ENCODE results near the gene SFXN4. TPM values are rescaled to one million over a fixed set of nuclear protein-coding genes. Genes with fewer than 3 reads are reported as not detected.

SFXN4 gene
- total and polyA plus RNA-seq, 2 experiments from 2014 or later: 13.1 to 17.6 TPM

DNA sequence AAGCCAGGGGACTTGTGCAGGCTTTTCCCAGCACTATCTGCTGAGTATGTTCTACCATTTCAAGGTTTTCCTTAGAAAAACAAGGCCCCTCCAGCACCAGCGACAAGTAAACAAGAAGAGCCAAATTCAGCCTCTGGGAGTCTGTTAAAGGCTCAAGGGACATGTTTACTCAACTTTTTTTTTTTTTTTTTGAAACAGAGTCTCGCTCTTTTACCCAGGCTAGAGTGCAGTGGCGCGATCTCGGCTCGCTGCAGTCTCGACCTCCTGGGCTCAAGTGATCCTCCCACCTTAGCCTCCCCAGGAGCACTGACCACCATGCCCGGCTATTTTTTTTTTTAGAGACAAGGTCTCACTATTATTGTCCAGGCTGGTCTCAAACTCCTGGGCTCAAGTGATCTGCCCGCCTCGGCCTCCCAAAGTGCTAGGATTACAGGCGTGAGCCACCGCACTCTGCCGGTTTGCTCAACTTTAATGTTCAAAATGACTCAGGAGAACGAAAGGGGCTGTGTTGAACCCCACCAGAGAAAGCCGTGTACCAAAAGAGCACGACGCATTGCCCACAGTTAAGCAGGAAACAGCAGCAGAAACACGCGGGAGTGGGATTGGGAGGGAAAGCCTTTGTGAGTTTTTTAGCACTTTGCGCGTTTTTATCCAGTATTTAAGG lies 12.3 kb upstream of the SFXN4 start:
- Histone ChIP-seq H3K9me3 (ENCODE audit: low read depth) (no peaks in the 10 kb centered on the region), H3K36me3 (ENCODE audit: low read depth) (peaks cover 11% of the 10 kb centered on the region), H3K4me3 (peak overlapping the region; percentile 85), H2AFZ (peak overlapping the region; percentile 97), H3F3A (ENCODE audit: insufficient read depth) (peaks cover 21% of the 10 kb centered on the region), H3K27me3 (replicated peaks; ENCODE audit: insufficient read depth) (no peaks in the 10 kb centered on the region), H3K27ac (peak overlapping the region; percentile 82), H3K79me2 (ENCODE audit: insufficient read depth) (peaks cover 49% of the 10 kb centered on the region), H3K4me1 (ENCODE audit: insufficient read depth) (peaks cover 23% of the 10 kb centered on the region), H3K4me2 (ENCODE audit: unreplicated experiment) (peak overlapping the region; percentile 88), H3K9ac (peak overlapping the region; percentile 88), H4K20me1 (ENCODE audit: insufficient read depth) (no peaks in the 10 kb centered on the region), H3K9me2 (ENCODE audit: insufficient read depth) (no peaks in the 10 kb centered on the region)
- no peak for TF ChIP-seq EZH2phosphoT487 (IDR thresholded peaks at IDR 0.05; ENCODE audit: insufficient read depth, low read depth)
- TF ChIP-seq EZH2 (IDR thresholded peaks at IDR 0.05; ENCODE audit: insufficient read depth, poor library complexity, severe bottlenecking): no peak
- peak; percentile 69 for DNase-seq
- in situ Hi-C loops (cut with MboI): no loop called here
- WGBS, 2 experiments (ENCODE audit: low coverage in 1 of 2, low lambda C conversion rate in 2 of 2, missing lambda C conversion rate in 2 of 2): 25% methylated on average over 21 of the region's 21 CpGs

DNA sequence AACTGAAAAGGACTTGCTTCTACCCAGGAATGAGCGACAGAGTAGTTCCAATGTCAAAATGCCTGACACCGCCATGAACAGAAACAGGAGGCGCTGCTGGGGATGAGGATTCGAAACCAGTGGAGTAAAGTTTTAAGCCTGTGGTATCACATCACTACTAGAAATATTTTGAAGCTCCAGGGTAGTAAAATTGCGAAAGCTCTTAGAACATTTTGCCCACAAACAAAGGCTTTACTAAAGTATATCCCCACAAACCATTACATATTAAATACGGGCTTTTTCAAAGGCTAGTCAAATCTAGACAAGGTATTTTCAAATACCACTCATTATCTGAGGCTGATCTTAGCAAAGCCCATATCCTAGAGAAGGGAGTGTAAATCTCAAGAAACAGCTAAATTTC lies 10.7 kb upstream of the SFXN4 start:
- no peak overlapping the region for H3K27ac ChIP-seq
- no peak overlapping the region for H3K4me3 ChIP-seq
- no peaks in the 10 kb centered on the region for H3K27me3 ChIP-seq (replicated peaks; ENCODE audit: insufficient read depth)
- no peaks in the 10 kb centered on the region for H3K9me3 ChIP-seq (ENCODE audit: low read depth)
- H2AFZ ChIP-seq: no peak overlapping the region
- H4K20me1 ChIP-seq (ENCODE audit: insufficient read depth): no peaks in the 10 kb centered on the region
- peaks cover 62% of the 10 kb centered on the region for H3K79me2 ChIP-seq (ENCODE audit: insufficient read depth)
- H3K9ac ChIP-seq: peak overlapping the region; percentile 6; the same call in 1 of the 2 replicates
- peaks cover 29% of the 10 kb centered on the region for H3K4me1 ChIP-seq (ENCODE audit: insufficient read depth)
- H3F3A ChIP-seq (ENCODE audit: insufficient read depth): peaks cover 21% of the 10 kb centered on the region
- TF ChIP-seq EZH2phosphoT487 (IDR thresholded peaks at IDR 0.05; ENCODE audit: insufficient read depth, low read depth) (no peak), EZH2 (IDR thresholded peaks at IDR 0.05; ENCODE audit: insufficient read depth, poor library complexity, severe bottlenecking) (no peak)
- H3K4me2 ChIP-seq (ENCODE audit: unreplicated experiment): no peak overlapping the region
- peaks cover 24% of the 10 kb centered on the region for H3K36me3 ChIP-seq (ENCODE audit: low read depth)
- peak; percentile 28 for DNase-seq
- WGBS, 2 experiments (ENCODE audit: low coverage in 1 of 2, low lambda C conversion rate in 2 of 2, missing lambda C conversion rate in 2 of 2): 88% methylated on average over 6 of the region's 6 CpGs
- H3K9me2 ChIP-seq (ENCODE audit: insufficient read depth): no peaks in the 10 kb centered on the region
- in situ Hi-C loops (cut with MboI): no loop called here

DNA sequence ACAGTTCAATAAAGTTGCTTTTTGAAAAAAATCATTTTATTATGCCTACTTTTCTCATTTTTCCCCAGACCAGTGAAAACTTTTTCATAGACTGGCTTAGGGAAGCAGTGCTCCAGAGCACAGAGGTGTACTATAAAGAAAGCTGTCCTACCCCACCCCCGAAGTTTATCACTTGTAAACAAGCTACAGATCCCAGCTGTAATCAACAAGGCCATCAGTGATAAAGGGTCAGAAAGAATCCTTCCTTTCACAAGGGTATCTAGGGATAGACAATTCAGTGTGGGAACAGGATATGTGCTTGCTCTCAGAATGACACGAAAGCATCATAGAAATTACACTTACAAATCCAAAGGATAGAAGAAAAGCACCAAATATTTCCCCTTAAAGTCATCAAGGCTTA lies 8.6 kb upstream of the SFXN4 start:
- peaks cover 35% of the 10 kb centered on the region for H3K36me3 ChIP-seq (ENCODE audit: low read depth)
- no peaks in the 10 kb centered on the region for H4K20me1 ChIP-seq (ENCODE audit: insufficient read depth)
- no peaks in the 10 kb centered on the region for H3K27me3 ChIP-seq (replicated peaks; ENCODE audit: insufficient read depth)
- peaks cover 21% of the 10 kb centered on the region for H3F3A ChIP-seq (ENCODE audit: insufficient read depth)
- no peaks in the 10 kb centered on the region for H3K9me2 ChIP-seq (ENCODE audit: insufficient read depth)
- DNase-seq: no peak
- H3K79me2 ChIP-seq (ENCODE audit: insufficient read depth): peaks cover 63% of the 10 kb centered on the region
- 77 to 91% methylated on average over 2 of the region's 2 CpGs for WGBS, 2 experiments (ENCODE audit: low coverage in 1 of 2, low lambda C conversion rate in 2 of 2, missing lambda C conversion rate in 2 of 2)
- TF ChIP-seq EZH2 (IDR thresholded peaks at IDR 0.05; ENCODE audit: insufficient read depth, poor library complexity, severe bottlenecking) (no peak), EZH2phosphoT487 (IDR thresholded peaks at IDR 0.05; ENCODE audit: insufficient read depth, low read depth) (no peak)
- no peak overlapping the region for H3K4me3 ChIP-seq
- no peak overlapping the region for H3K4me2 ChIP-seq (ENCODE audit: unreplicated experiment)
- no peak overlapping the region for H2AFZ ChIP-seq
- no peaks in the 10 kb centered on the region for H3K9me3 ChIP-seq (ENCODE audit: low read depth)
- in situ Hi-C loops (cut with MboI): no loop called here
- H3K27ac ChIP-seq: no peak overlapping the region
- no peak overlapping the region for H3K9ac ChIP-seq
- peaks cover 27% of the 10 kb centered on the region for H3K4me1 ChIP-seq (ENCODE audit: insufficient read depth)

DNA sequence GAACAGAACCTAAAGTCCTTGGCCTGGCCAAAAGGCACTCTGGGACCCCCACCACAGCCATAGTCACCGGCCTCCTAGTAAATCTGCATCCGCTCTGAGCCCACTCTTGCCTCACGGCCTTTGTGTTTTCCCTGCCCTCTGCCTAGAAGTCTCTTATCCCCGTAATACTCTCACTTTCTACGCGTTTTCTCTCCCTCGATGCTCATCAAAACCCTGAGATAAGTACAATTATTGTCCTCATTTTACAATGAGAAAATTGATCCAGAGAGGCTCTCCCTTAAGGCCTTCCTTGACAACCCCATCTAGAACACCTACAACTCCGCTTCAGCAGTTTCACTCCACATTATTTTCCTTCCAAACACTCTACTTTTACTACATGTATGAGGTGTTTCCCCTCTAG lies 1.5 kb upstream of the SFXN4 start:
- Histone ChIP-seq H3K4me3 (no peak overlapping the region), H2AFZ (no peak overlapping the region), H3K36me3 (ENCODE audit: low read depth) (peaks cover 41% of the 10 kb centered on the region), H3F3A (ENCODE audit: insufficient read depth) (peaks cover 19% of the 10 kb centered on the region; the same call in 1 of the 2 replicates), H3K27me3 (replicated peaks; ENCODE audit: insufficient read depth) (no peaks in the 10 kb centered on the region), H3K9me3 (ENCODE audit: low read depth) (no peaks in the 10 kb centered on the region), H3K4me2 (ENCODE audit: unreplicated experiment) (no peak overlapping the region), H3K9me2 (ENCODE audit: insufficient read depth) (no peaks in the 10 kb centered on the region), H3K79me2 (ENCODE audit: insufficient read depth) (peaks cover 9% of the 10 kb centered on the region), H3K27ac (no peak overlapping the region), H3K4me1 (ENCODE audit: insufficient read depth) (peaks cover 7% of the 10 kb centered on the region), H3K9ac (no peak overlapping the region), H4K20me1 (ENCODE audit: insufficient read depth) (no peaks in the 10 kb centered on the region)
- DNase-seq: no peak
- no peak for TF ChIP-seq EZH2 (IDR thresholded peaks at IDR 0.05; ENCODE audit: insufficient read depth, poor library complexity, severe bottlenecking)
- no peak for TF ChIP-seq EZH2phosphoT487 (IDR thresholded peaks at IDR 0.05; ENCODE audit: insufficient read depth, low read depth)
- in situ Hi-C loops (cut with MboI): no loop called here
- 86 to 87% methylated on average over 8 of the region's 8 CpGs for WGBS, 2 experiments (ENCODE audit: low coverage in 1 of 2, low lambda C conversion rate in 2 of 2, missing lambda C conversion rate in 2 of 2)
